A549 (cell line): Measurements from ENCODE around the gene IGFL2. TPM values are rescaled to one million over a fixed set of nuclear protein-coding genes. Genes with fewer than 3 reads are reported as not detected.

Experiments
- ATAC-seq, 2 experiments: fragments of 200-7000 bp in 1 of 2; fragments of >200 bp in 1 of 2; cut with Nextera tagmentation in 1 of 2; cut with Tn5 transposase in 1 of 2; 3 replicates each; pipeline versions ENCODE4 v1.8.0 to v1.9.1; 2018 to 2020; ENCODE audit warnings: mild to moderate bottlenecking in 1 of 2, moderate library complexity in 1 of 2
- CTCF ChIA-PET: fragments of 300-600 bp; sonication (Branson Sonifier 250); formaldehyde crosslinking; extraction: SDS; loops from one replicate; lab custom pipeline; 2021; ENCODE audit warnings: antibody characterized with exemption, inconsistent platforms; lab: Yijun Ruan, JAX
- POLR2A ChIA-PET: fragments of 350-600 bp; formaldehyde crosslinking; extraction: SDS; loops from one replicate; lab custom pipeline; 2021; ENCODE audit warnings: antibody characterized with exemption, inconsistent platforms; lab: Yijun Ruan, JAX
- DNase-seq, 2 experiments: peaks; one replicate each; pipeline versions ENCODE4 v3.0.0 to v3.0.0-alpha.2; 2011 to 2016; ENCODE audit warnings: low read depth in 1 of 2, low spot score in 1 of 2
- FAIRE-seq: peaks from 2 replicates; lab custom pipeline; 2011; peaks lifted over from hg19 to GRCh38; lab: Jason Lieb, UNC
- H3K27ac ChIP-seq, 2 experiments: fragments of >200 bp; sonication (Bioruptor Twin); formaldehyde crosslinking; 3 replicates each; pipeline ENCODE4 v1.5.1; 2016 to 2017
- H3K4me1 ChIP-seq: fragments of >200 bp; sonication (Bioruptor Twin); formaldehyde crosslinking; 3 replicates; pipeline ENCODE4 v1.6.1; 2016
- H3K4me2 ChIP-seq: fragments of >200 bp; sonication (Bioruptor Twin); formaldehyde crosslinking; 3 replicates; pipeline ENCODE4 v1.6.1; 2016
- H3K4me3 ChIP-seq: fragments of >200 bp; sonication (Bioruptor Twin); formaldehyde crosslinking; 3 replicates; pipeline ENCODE4 v1.5.1; 2016
- H3K9me3 ChIP-seq: fragments of >200 bp; sonication (Bioruptor Twin); formaldehyde crosslinking; 3 replicates; pipeline ENCODE4 v1.6.1; 2016
- CEBPB ChIP-seq, 2 experiments: fragments of >200 bp in 1 of 2; sonication (Bioruptor Twin) in 1 of 2; formaldehyde crosslinking in 1 of 2; IDR thresholded peaks; 2 replicates each; pipeline ENCODE4 v1.6.1; 2012 to 2016
- EHF ChIP-seq: fragments of 250-450 bp; sonication (Bioruptor Pico); IDR thresholded peaks from 2 replicates; pipeline ENCODE4 v1.5.0; 2020; ENCODE audit warnings: mild to moderate bottlenecking
- GATA3 ChIP-seq: IDR thresholded peaks from 2 replicates; pipeline ENCODE4 v1.6.1; 2012; ENCODE audit warnings: borderline replicate concordance
- HOXB13 ChIP-seq: fragments of 250-450 bp; sonication (Bioruptor Pico); IDR thresholded peaks from 2 replicates; pipeline ENCODE4 v1.5.0; 2020; ENCODE audit warnings: low read depth, mild to moderate bottlenecking, moderate library complexity
- KDM5A ChIP-seq: fragments of 200-600 bp; sonication (generic); IDR thresholded peaks from 2 replicates; pipeline ENCODE4 v1.6.1; 2016; ENCODE audit warnings: antibody characterized with exemption, mild to moderate bottlenecking
- MAFK ChIP-seq: fragments of 450-650 bp; IDR thresholded peaks from 2 replicates; pipeline ENCODE4 v1.6.1; 2014; ENCODE audit not compliant: partially characterized antibody
- NR3C1 ChIP-seq: fragments of >200 bp; sonication (Bioruptor Twin); formaldehyde crosslinking; IDR thresholded peaks from 3 replicates; pipeline ENCODE4 v1.6.1; 2017
- RCOR1 ChIP-seq: fragments of 150-350 bp; IDR thresholded peaks from 2 replicates; pipeline ENCODE4 v1.6.1; 2014; ENCODE audit warnings: antibody characterized with exemption, low read length, low read depth
- RFX5 ChIP-seq: fragments of 450-650 bp; IDR thresholded peaks from 2 replicates; pipeline ENCODE4 v1.7.1; 2014; ENCODE audit warnings: antibody characterized with exemption, mild to moderate bottlenecking, moderate library complexity
- WGBS: methylation state at CpG from one replicate; pipeline ENCODE4 v1.1.6; 2017; ENCODE audit errors: missing lambda C conversion rate; 5-methylcytosine and 5-hydroxymethylcytosine counted together
- polyA plus RNA-seq, 4 experiments: library from polyadenylated mRNA; depleted of rRNA in 3 of 4; stranded (reverse); fragments of >200 nt; fragmentation: RNase III in 1 of 4; extraction: RNeasy Plus Mini Kit Qiagen cat#74134 plus additional on column Dnase treatment in 1 of 4; gene quantifications; 2 replicates in 3 of 4; 3 replicates in 1 of 4; pipeline ENCODE4 v1.2.3, GENCODE V29; 2011 to 2017
- TF ChIP-seq, protein P1 (sequence below): fragments of >200 bp; sonication (Bioruptor Twin); formaldehyde crosslinking; IDR thresholded peaks from 2 replicates; pipeline ENCODE4 v1.6.1; 2016
- TF ChIP-seq, protein P2 (sequence below): fragments of 200-600 bp; sonication (generic); IDR thresholded peaks from 2 replicates; pipeline ENCODE4 v1.6.1; 2016; ENCODE audit warnings: antibody characterized with exemption, mild to moderate bottlenecking, moderate library complexity
- TF ChIP-seq, protein P3 (sequence below): IDR thresholded peaks from 2 replicates; pipeline ENCODE4 v1.6.1; 2012
- TF ChIP-seq, protein P4 (sequence below): fragments of 250-450 bp; sonication (Bioruptor Pico); IDR thresholded peaks from 2 replicates; pipeline ENCODE4 v1.5.0; 2021; ENCODE audit warnings: mild to moderate bottlenecking, moderate library complexity, borderline replicate concordance
- TF ChIP-seq, protein P5 (sequence below): fragments of 450-650 bp; IDR thresholded peaks from 2 replicates; pipeline ENCODE4 v1.6.1; 2014; ENCODE audit warnings: antibody characterized with exemption

The IGFL2 gene
- polyA plus RNA-seq, 2 of the 4 experiments (the other 2 are of a cell fraction) = 0.78 to 1.1 TPM

DNA sequence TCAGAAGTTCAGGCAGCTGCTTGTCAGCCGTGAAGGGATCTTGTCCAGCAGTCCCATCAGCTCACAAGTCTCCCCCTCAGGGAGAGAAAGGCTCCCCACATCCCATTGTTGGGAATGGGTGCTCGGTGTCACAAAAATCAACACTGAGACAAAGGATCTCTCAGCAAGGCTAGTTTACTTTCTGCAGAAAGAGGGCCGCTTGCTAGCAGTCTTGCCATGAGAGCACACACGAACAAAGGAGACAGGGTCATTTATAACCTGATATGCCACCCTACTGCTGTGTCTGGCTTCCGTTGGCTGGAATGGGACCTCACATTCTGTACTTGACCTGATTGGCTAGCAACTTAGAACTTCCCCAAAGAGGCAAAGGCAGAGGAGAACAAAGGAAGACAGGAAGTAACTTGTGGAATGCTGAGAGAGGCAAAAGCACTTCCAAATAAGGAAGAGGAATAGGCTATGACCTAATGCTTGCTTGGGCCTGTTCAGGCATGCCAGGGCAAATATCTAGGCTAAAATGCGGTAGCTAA, 14.9 kb upstream of the IGFL2 start:
- Histone ChIP-seq H3K9me3 (peaks cover 17% of the 10 kb centered on the region), H3K27ac (peak overlapping the region; percentile 80 to 86), H3K4me1 (peaks cover 17% of the 10 kb centered on the region), H3K4me2 (peak overlapping the region; percentile 25; the same call in 2 of the 3 replicates), H3K4me3 (no peak overlapping the region)
- CTCF ChIA-PET = interaction anchor here (1.5 to 1.9 kb wide), 2 partner anchors 56 to 105 kb away, joined by 4 read pairs; no protein-coding TSS in a partner anchor
- POLR2A ChIA-PET = interaction anchor here (1.0 kb wide), 1 partner anchor 15 kb away, joined by 3 read pairs; the partner anchor contains the start of gene IGFL2
- 60% methylated on average over 6 of the region's 6 CpGs for WGBS
- peak in 1 of 2 experiments; percentile 63; a peak in 3 of 6 replicates for ATAC-seq
- DNase-seq = peak in 1 of 2 experiments; percentile 94
- TF ChIP-seq MAFK = peak; percentile 30
- TF ChIP-seq, protein P1, sequence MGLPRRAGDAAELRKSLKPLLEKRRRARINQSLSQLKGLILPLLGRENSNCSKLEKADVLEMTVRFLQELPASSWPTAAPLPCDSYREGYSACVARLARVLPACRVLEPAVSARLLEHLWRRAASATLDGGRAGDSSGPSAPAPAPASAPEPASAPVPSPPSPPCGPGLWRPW = no peak
- peak; percentile 63 for FAIRE-seq

DNA sequence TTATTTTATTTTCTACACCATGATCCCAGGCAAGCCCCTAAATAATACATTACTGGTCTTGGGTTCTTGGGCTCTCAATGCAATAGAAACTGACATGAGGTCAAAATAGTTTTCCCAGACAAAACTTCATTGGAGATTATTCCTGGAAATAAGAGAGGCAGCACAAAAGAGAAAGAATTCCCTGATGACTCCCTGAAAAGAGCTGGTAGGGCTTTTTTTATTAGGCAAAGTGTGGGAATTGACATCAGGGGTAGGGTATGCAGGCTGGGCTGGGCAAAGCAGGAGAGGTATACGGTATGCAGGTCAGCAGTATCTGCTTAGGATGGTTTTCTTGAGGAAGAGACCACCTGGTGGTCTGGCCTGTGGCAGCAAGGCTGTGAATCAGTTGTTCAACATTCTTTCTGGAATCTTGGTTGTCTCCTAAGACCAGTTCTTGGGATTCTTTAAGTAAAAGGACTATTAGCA, 14.2 kb upstream of the IGFL2 start:
- WGBS = 60% methylated on average over 1 of the region's 1 CpG
- ATAC-seq (no peak; a peak in 1 of 6 replicates), DNase-seq (no peak), FAIRE-seq (no peak)
- Histone ChIP-seq H3K4me3 (no peak overlapping the region), H3K4me1 (peaks cover 17% of the 10 kb centered on the region), H3K27ac (peak overlapping the region; percentile 80 to 86), H3K9me3 (peaks cover 17% of the 10 kb centered on the region), H3K4me2 (no peak overlapping the region)
- ChIA-PET POLR2A (interaction anchor here (1.0 kb wide), 1 partner anchor 14 kb away, joined by 3 read pairs; the partner anchor contains the start of gene IGFL2), CTCF (interaction anchor here (0.6 to 1.9 kb wide), 4 partner anchors 55 to 382 kb away, joined by 3 to 4 read pairs (median 4); no protein-coding TSS in a partner anchor)
- TF ChIP-seq NR3C1 (no peak), RFX5 (no peak), RCOR1 (no peak), HOXB13 (CRISPR knock-in tag) (no peak), CEBPB (IDR thresholded peaks at IDR 0.05) (no peak), EHF (no peak), GATA3 (no peak), KDM5A (no peak)
- TF ChIP-seq, protein P2, sequence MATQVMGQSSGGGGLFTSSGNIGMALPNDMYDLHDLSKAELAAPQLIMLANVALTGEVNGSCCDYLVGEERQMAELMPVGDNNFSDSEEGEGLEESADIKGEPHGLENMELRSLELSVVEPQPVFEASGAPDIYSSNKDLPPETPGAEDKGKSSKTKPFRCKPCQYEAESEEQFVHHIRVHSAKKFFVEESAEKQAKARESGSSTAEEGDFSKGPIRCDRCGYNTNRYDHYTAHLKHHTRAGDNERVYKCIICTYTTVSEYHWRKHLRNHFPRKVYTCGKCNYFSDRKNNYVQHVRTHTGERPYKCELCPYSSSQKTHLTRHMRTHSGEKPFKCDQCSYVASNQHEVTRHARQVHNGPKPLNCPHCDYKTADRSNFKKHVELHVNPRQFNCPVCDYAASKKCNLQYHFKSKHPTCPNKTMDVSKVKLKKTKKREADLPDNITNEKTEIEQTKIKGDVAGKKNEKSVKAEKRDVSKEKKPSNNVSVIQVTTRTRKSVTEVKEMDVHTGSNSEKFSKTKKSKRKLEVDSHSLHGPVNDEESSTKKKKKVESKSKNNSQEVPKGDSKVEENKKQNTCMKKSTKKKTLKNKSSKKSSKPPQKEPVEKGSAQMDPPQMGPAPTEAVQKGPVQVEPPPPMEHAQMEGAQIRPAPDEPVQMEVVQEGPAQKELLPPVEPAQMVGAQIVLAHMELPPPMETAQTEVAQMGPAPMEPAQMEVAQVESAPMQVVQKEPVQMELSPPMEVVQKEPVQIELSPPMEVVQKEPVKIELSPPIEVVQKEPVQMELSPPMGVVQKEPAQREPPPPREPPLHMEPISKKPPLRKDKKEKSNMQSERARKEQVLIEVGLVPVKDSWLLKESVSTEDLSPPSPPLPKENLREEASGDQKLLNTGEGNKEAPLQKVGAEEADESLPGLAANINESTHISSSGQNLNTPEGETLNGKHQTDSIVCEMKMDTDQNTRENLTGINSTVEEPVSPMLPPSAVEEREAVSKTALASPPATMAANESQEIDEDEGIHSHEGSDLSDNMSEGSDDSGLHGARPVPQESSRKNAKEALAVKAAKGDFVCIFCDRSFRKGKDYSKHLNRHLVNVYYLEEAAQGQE = no peak
- TF ChIP-seq, protein P3, sequence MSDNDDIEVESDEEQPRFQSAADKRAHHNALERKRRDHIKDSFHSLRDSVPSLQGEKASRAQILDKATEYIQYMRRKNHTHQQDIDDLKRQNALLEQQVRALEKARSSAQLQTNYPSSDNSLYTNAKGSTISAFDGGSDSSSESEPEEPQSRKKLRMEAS = no peak

DNA sequence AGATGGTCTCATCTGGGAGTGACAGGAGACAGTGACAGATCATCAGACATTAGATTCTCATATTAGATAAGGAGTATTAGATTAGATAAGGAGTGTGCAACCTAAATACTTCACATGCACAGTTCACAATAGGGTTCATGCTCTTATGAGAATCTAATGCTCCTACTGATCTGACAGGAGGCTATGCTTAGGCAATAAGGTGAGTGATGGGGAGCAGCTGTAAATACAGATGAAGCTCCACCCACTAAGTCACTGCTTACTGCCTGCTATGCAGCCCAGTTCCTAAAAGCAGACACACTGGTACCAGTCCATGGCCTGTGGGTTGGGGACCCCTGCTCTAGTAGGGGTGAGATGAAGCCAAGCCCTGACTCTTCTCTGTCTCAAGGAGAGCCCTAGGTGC, 13.5 kb upstream of the IGFL2 start:
- DNase-seq = no peak
- no peak for ATAC-seq
- H3K27ac ChIP-seq = peak overlapping the region; percentile 80 to 86
- TF ChIP-seq, protein P4, sequence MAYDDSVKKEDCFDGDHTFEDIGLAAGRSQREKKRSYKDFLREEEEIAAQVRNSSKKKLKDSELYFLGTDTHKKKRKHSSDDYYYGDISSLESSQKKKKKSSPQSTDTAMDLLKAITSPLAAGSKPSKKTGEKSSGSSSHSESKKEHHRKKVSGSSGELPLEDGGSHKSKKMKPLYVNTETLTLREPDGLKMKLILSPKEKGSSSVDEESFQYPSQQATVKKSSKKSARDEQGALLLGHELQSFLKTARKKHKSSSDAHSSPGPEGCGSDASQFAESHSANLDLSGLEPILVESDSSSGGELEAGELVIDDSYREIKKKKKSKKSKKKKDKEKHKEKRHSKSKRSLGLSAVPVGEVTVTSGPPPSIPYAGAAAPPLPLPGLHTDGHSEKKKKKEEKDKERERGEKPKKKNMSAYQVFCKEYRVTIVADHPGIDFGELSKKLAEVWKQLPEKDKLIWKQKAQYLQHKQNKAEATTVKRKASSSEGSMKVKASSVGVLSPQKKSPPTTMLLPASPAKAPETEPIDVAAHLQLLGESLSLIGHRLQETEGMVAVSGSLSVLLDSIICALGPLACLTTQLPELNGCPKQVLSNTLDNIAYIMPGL (CRISPR knock-in tag) = no peak
- TF ChIP-seq, protein P5, sequence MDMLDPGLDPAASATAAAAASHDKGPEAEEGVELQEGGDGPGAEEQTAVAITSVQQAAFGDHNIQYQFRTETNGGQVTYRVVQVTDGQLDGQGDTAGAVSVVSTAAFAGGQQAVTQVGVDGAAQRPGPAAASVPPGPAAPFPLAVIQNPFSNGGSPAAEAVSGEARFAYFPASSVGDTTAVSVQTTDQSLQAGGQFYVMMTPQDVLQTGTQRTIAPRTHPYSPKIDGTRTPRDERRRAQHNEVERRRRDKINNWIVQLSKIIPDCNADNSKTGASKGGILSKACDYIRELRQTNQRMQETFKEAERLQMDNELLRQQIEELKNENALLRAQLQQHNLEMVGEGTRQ = no peak
- H3K4me2 ChIP-seq = no peak overlapping the region
- H3K4me1 ChIP-seq = peaks cover 17% of the 10 kb centered on the region
- POLR2A ChIA-PET = no interaction called here
- FAIRE-seq = no peak
- H3K9me3 ChIP-seq = peaks cover 17% of the 10 kb centered on the region
- H3K4me3 ChIP-seq = no peak overlapping the region
- CTCF ChIA-PET = interaction anchor here (0.6 to 1.5 kb wide), 4 partner anchors 54 to 381 kb away, joined by 3 to 4 read pairs (median 4); no protein-coding TSS in a partner anchor
